IMR-90 (cell line): Measurements from ENCODE around the gene PRKAG3.

ENCODE experiments used
- CTCF ChIP-seq: conservative IDR thresholded peaks from 2 replicates; pipeline ENCODE4 v1.5.1; 2012; ENCODE audit warnings: mild to moderate bottlenecking, low read depth, low read length, improper control_type of control experiment
- MAFK ChIP-seq: IDR thresholded peaks from 2 replicates; pipeline ENCODE4 v1.6.1; 2012; ENCODE audit warnings: low read depth, low read length, improper control_type of control experiment
- MXI1 ChIP-seq: IDR thresholded peaks from 2 replicates; pipeline ENCODE4 v1.6.1; 2012; ENCODE audit warnings: low read depth, mild to moderate bottlenecking, low read length, moderate library complexity, borderline replicate concordance
- POLR2A ChIP-seq: IDR thresholded peaks from 2 replicates; pipeline ENCODE4 v1.6.1; 2012; ENCODE audit warnings: mild to moderate bottlenecking, low read depth, low read length

DNA sequence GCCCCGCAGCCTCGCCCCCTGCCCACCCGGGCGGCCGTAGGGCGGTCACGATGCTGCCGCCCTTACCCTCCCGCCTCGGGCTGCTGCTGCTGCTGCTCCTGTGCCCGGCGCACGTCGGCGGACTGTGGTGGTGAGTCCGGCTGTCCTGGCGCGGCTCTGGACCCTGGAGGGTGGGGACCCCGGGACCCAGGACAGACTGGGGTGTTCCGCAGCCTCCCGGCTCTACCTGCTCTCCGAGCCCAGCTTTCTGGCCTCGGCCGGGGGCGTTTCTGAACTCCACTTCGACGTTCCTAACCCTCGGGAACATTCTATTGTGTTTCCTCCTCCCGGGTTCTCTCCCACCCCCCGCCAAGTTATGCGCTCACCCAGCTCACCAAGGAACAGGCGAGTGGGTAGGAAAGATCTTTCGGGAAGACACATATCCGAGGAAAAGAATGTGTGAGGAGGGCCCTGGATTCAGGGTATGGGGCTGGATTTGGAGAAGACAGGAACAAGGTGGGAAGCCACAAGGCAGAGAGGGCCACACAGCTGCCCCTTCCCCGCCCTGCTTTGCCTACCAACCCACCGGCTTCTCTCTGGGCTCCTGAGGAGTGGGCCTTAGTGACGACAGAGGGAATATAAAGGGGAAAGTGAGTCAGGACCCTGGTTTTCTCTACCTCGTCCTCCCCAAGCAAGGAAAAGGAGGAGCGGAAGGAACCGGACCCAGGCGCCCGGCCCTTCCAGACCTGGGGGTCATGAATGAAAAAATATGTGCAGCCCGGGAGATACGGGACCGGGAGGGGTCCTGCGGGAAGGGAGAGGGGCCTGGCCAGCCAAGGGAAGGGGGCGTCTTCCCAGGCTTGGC lies 28.6 kb upstream of the PRKAG3 start:
- TF ChIP-seq CTCF (no peak), POLR2A (no peak), MAFK (no peak), MXI1 (no peak)
